ENCODE results near the gene SLC9A1. TPM values are rescaled to one million over a fixed set of nuclear protein-coding genes. Genes with fewer than 3 reads are reported as not detected.

SLC9A1 gene
- total RNA-seq, 1 donor from 2014 or later: 13.6 TPM

- no peak for ATAC-seq (ENCODE audit: low read depth)
- TF ChIP-seq CTCF (IDR thresholded peaks at IDR 0.05): no peak
- DNase-seq: no peak
- POLR2A ChIA-PET: no interaction called here
- H3K4me3 Mint-ChIP-seq: no peak overlapping the region
- no peaks in the 10 kb centered on the region for H3K9me3 Mint-ChIP-seq
- no peaks in the 10 kb centered on the region for H3K36me3 Mint-ChIP-seq (ENCODE audit: low read depth)
- no peaks in the 10 kb centered on the region for H3K4me1 Mint-ChIP-seq
- CTCF ChIA-PET: interaction anchor here (12.0 kb wide), 1 partner anchor 44 kb away, joined by 290 read pairs; no protein-coding TSS in a partner anchor
- intact Hi-C loops (cut with micrococcal nuclease): no loop called here
- H3K27ac Mint-ChIP-seq: no peak overlapping the region
- H3K27me3 Mint-ChIP-seq: peaks cover 5% of the 10 kb centered on the region
Observed at GRCh38 chr1:27090911-27091310, 64.0 kb downstream of the SLC9A1 start.

GRCh38 chr1:27087371-27088220 lies 67.3 kb downstream of the SLC9A1 start:
- ATAC-seq (ENCODE audit: low read depth) (no peak), DNase-seq (no peak)
- Mint-ChIP-seq H3K9me3 (peaks cover 5% of the 10 kb centered on the region), H3K27me3 (peaks cover 5% of the 10 kb centered on the region), H3K27ac (no peak overlapping the region), H3K36me3 (ENCODE audit: low read depth) (no peaks in the 10 kb centered on the region), H3K4me3 (no peak overlapping the region), H3K4me1 (no peaks in the 10 kb centered on the region)
- ChIA-PET POLR2A (no interaction called here), CTCF (interaction anchor here (1.0 kb wide), 1 partner anchor 43 kb away, joined by 3 read pairs; no protein-coding TSS in a partner anchor)
- intact Hi-C loops (cut with micrococcal nuclease): no loop called here
- TF ChIP-seq CTCF (IDR thresholded peaks at IDR 0.05): no peak

GRCh38 chr1:27086628-27087027 lies 68.3 kb downstream of the SLC9A1 start:
- DNase-seq (no peak), ATAC-seq (ENCODE audit: low read depth) (no peak)
- peaks cover 5% of the 10 kb centered on the region for H3K9me3 Mint-ChIP-seq
- H3K4me3 Mint-ChIP-seq: no peak overlapping the region
- ChIA-PET POLR2A (no interaction called here), CTCF (interaction anchor here (1.0 kb wide), 1 partner anchor 42 kb away, joined by 3 read pairs; no protein-coding TSS in a partner anchor)
- no peaks in the 10 kb centered on the region for H3K4me1 Mint-ChIP-seq
- no peak overlapping the region for H3K27ac Mint-ChIP-seq
- no peaks in the 10 kb centered on the region for H3K36me3 Mint-ChIP-seq (ENCODE audit: low read depth)
- intact Hi-C loops (cut with micrococcal nuclease): no loop called here
- H3K27me3 Mint-ChIP-seq: peaks cover 5% of the 10 kb centered on the region
- TF ChIP-seq CTCF (IDR thresholded peaks at IDR 0.05): no peak

- no peak for TF ChIP-seq CTCF (IDR thresholded peaks at IDR 0.05)
- Mint-ChIP-seq H3K4me1 (no peaks in the 10 kb centered on the region), H3K9me3 (peaks cover 5% of the 10 kb centered on the region), H3K4me3 (no peak overlapping the region), H3K36me3 (ENCODE audit: low read depth) (no peaks in the 10 kb centered on the region), H3K27ac (no peak overlapping the region), H3K27me3 (peaks cover 4% of the 10 kb centered on the region)
- ChIA-PET POLR2A (interaction anchor here (0.6 kb wide), 1 partner anchor 385 kb away, joined by 6 read pairs; no protein-coding TSS in a partner anchor), CTCF (no interaction called here)
- intact Hi-C loops (cut with micrococcal nuclease): no loop called here
- no peak for ATAC-seq (ENCODE audit: low read depth)
- DNase-seq: no peak
Observed at GRCh38 chr1:27086026-27086425, 68.9 kb downstream of the SLC9A1 start.

- POLR2A ChIA-PET: no interaction called here
- Mint-ChIP-seq H3K4me1 (no peaks in the 10 kb centered on the region), H3K36me3 (ENCODE audit: low read depth) (no peaks in the 10 kb centered on the region), H3K27ac (no peak overlapping the region), H3K27me3 (peaks cover 1% of the 10 kb centered on the region), H3K4me3 (no peak overlapping the region), H3K9me3 (peaks cover 5% of the 10 kb centered on the region)
- TF ChIP-seq CTCF (IDR thresholded peaks at IDR 0.05): no peak
- intact Hi-C loops (cut with micrococcal nuclease): no loop called here
- CTCF ChIA-PET: interaction anchor here (0.7 kb wide), 1 partner anchor 71 kb away, joined by 3 read pairs; the partner anchor contains the start of gene SLC9A1
- ATAC-seq (ENCODE audit: low read depth) (no peak), DNase-seq (no peak)
Observed at GRCh38 chr1:27084107-27084506, 70.8 kb downstream of the SLC9A1 start.

Measured in activated B cell treated with CpG ODN at 0.5 μM for 24 hours (primary cell).